Ammon's horn (tissue), 1 donor: ENCODE measurements around the gene TTC39B.

Experiments used
- DNase-seq: peaks from one replicate; pipeline ENCODE4 v3.0.0-alpha.2; 2016; ENCODE audit warnings: low spot score

Gene TTC39B

GRCh38 chr9:15225564-15226126 is 81.4 kb downstream of the TTC39B start:
- no peak for DNase-seq

GRCh38 chr9:15222313-15222712 is 84.7 kb downstream of the TTC39B start:
- DNase-seq, result no peak

GRCh38 chr9:15221746-15222145 is 85.3 kb downstream of the TTC39B start:
- no peak for DNase-seq

- no peak for DNase-seq
These were observed 86.2 kb downstream of the TTC39B start for GRCh38 chr9:15220658-15221318.

GRCh38 chr9:15219546-15219945 is 87.5 kb downstream of the TTC39B start:
- no peak for DNase-seq

- DNase-seq, result no peak
These were observed 88.0 kb downstream of the TTC39B start for GRCh38 chr9:15218994-15219393.

- DNase-seq, result no peak
These were observed 93.8 kb downstream of the TTC39B start for GRCh38 chr9:15213249-15213648.

GRCh38 chr9:15211815-15212495 is 95.1 kb downstream of the TTC39B start:
- DNase-seq, result no peak

- peak; percentile 80 for DNase-seq
These were observed 95.7 kb downstream of the TTC39B start for GRCh38 chr9:15211160-15211814.

- DNase-seq, result no peak
These were observed 99.9 kb downstream of the TTC39B start for GRCh38 chr9:15206903-15207696.

- no peak for DNase-seq
These were observed 101.2 kb downstream of the TTC39B start for GRCh38 chr9:15205632-15206420.

GRCh38 chr9:15203581-15203980 is 103.4 kb downstream of the TTC39B start:
- DNase-seq, result no peak

GRCh38 chr9:15200111-15200510 is 106.9 kb downstream of the TTC39B start:
- DNase-seq, result no peak

- DNase-seq, result no peak
These were observed 114.2 kb downstream of the TTC39B start for GRCh38 chr9:15192856-15193255.

GRCh38 chr9:15191378-15191777 is 115.6 kb downstream of the TTC39B start:
- no peak for DNase-seq

GRCh38 chr9:15189481-15189880 is 117.5 kb downstream of the TTC39B start:
- no peak for DNase-seq

- DNase-seq, result no peak
These were observed 119.4 kb downstream of the TTC39B start for GRCh38 chr9:15187589-15187988.

GRCh38 chr9:15182730-15183129 is 124.3 kb downstream of the TTC39B start:
- no peak for DNase-seq

- no peak for DNase-seq
These were observed 124.9 kb downstream of the TTC39B start for GRCh38 chr9:15182101-15182551.

- no peak for DNase-seq
These were observed 126.9 kb downstream of the TTC39B start for GRCh38 chr9:15180124-15180523.

GRCh38 chr9:15178631-15179030 is 128.4 kb downstream of the TTC39B start:
- no peak for DNase-seq
